Peyer's patch (tissue), 4 donors: ENCODE measurements around the gene NAXE.

Source experiments
- POLR2A ChIP-seq, 2 donors: fragments of 450-650 bp; IDR thresholded peaks; one replicate each; pipeline ENCODE4 v1.5.1; 2017; ENCODE audit warnings: antibody characterized with exemption in 2 of 2, mild to moderate bottlenecking in 2 of 2, moderate library complexity in 2 of 2
- TF ChIP-seq, protein P1 (sequence below), 6 experiments: fragments of 450-650 bp in 4 of 6; fragments of 200-600 bp in 2 of 6; sonication (generic) in 1 of 6; IDR thresholded peaks; one replicate each; pipeline ENCODE4 v1.5.1; 2017 to 2019; ENCODE audit warnings: antibody characterized with exemption in 6 of 6, mild to moderate bottlenecking in 3 of 6, moderate library complexity in 1 of 6

DNA sequence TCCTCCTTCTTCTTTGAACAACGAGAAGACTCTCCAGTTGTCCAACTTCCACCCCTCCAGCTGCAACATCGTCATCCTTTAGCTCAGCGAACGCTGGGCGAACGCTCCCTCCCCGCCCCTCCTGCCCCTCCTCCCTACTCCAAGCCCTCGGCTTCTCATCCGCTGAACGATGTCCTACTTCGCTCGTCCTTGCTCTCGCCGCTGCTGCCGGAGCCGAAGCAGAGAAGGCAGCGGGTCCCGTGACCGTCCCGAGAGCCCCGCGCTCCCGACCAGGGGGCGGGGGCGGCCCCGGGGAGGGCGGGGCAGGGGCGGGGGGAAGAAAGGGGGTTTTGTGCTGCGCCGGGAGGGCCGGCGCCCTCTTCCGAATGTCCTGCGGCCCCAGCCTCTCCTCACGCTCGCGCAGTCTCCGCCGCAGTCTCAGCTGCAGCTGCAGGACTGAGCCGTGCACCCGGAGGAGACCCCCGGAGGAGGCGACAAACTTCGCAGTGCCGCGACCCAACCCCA, 50.2 kb downstream of the NAXE start, which contains the start of gene BCAN:
- TF ChIP-seq, protein P1, sequence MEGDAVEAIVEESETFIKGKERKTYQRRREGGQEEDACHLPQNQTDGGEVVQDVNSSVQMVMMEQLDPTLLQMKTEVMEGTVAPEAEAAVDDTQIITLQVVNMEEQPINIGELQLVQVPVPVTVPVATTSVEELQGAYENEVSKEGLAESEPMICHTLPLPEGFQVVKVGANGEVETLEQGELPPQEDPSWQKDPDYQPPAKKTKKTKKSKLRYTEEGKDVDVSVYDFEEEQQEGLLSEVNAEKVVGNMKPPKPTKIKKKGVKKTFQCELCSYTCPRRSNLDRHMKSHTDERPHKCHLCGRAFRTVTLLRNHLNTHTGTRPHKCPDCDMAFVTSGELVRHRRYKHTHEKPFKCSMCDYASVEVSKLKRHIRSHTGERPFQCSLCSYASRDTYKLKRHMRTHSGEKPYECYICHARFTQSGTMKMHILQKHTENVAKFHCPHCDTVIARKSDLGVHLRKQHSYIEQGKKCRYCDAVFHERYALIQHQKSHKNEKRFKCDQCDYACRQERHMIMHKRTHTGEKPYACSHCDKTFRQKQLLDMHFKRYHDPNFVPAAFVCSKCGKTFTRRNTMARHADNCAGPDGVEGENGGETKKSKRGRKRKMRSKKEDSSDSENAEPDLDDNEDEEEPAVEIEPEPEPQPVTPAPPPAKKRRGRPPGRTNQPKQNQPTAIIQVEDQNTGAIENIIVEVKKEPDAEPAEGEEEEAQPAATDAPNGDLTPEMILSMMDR (IDR thresholded peaks at IDR 0.05): no peak
- no peak for TF ChIP-seq POLR2A (IDR thresholded peaks at IDR 0.05)
